ENCODE results near the gene LRRC8C. TPM values are rescaled to one million over a fixed set of nuclear protein-coding genes. Genes with fewer than 3 reads are reported as not detected.

LRRC8C gene
- total and polyA plus RNA-seq, 2 donors (not counting 1 experiment from before 2014, with no cell fraction given): 3.9 to 6.8 TPM

- H2AFZ ChIP-seq (ENCODE audit: insufficient read depth, low read depth, low read length, poor library complexity, severe bottlenecking): no peak overlapping the region
- no peak for DNase-seq
- H3K4me2 ChIP-seq (replicated peaks; ENCODE audit: low read depth, low read length, poor library complexity, severe bottlenecking): no peak overlapping the region
- no peak overlapping the region for H3K27ac ChIP-seq (ENCODE audit: low read length in 2 of 2)
- no peaks in the 10 kb centered on the region for H4K20me1 ChIP-seq (ENCODE audit: control insufficient read depth, insufficient read depth, low read length, poor library complexity, severe bottlenecking)
- H3K9ac ChIP-seq (ENCODE audit: low read length): no peak overlapping the region
- ChIA-PET CTCF (interaction anchor here (2.0 kb wide), 1 partner anchor 40 kb away, joined by 6 read pairs; no protein-coding TSS in a partner anchor), POLR2A (no interaction called here)
- H3K79me2 ChIP-seq (ENCODE audit: control insufficient read depth, insufficient read depth, low read length): no peaks in the 10 kb centered on the region
- no peaks in the 10 kb centered on the region for H3K9me3 ChIP-seq (ENCODE audit: control extremely low read depth in 1 of 3, control insufficient read depth in 2 of 3, insufficient read depth in 1 of 3, low read length in 2 of 3)
- ATAC-seq (ENCODE audit: low read depth): no peak
- no peak overlapping the region for H3K4me3 Mint-ChIP-seq
- intact Hi-C loops (cut with micrococcal nuclease): no loop called here
- H3K27ac Mint-ChIP-seq: no peak overlapping the region
- H3K4me1 Mint-ChIP-seq: peaks cover 68% of the 10 kb centered on the region
- 100% methylated on average over 1 of the region's 2 CpGs for WGBS (ENCODE audit: insufficient coverage)
- H3K4me1 ChIP-seq (ENCODE audit: control insufficient read depth in 2 of 2, insufficient read depth in 2 of 2, low read length in 2 of 2): peaks cover 47 to 59% of the 10 kb centered on the region in 2 donors
- no peaks in the 10 kb centered on the region for H3K27me3 ChIP-seq (replicated peaks in 1 of 4; ENCODE audit: control extremely low read depth in 1 of 4, control insufficient read depth in 3 of 4, insufficient read depth in 4 of 4, low read length in 3 of 4)
- H3K9me3 Mint-ChIP-seq (ENCODE audit: insufficient read depth): no peaks in the 10 kb centered on the region
- TF ChIP-seq CTCF (IDR thresholded peaks at IDR 0.05) (no peak), EZH2 (IDR thresholded peaks at IDR 0.05; ENCODE audit: borderline replicate concordance, insufficient read depth, low read depth, low read length, poor library complexity, severe bottlenecking) (no peak)
- H3K27me3 Mint-ChIP-seq: no peaks in the 10 kb centered on the region
- H3K4me3 ChIP-seq (ENCODE audit: control extremely low read depth in 1 of 5, extremely low read depth in 1 of 5, insufficient read depth in 1 of 5, low read depth in 2 of 5, low read length in 4 of 5): no peak overlapping the region
- no peaks in the 10 kb centered on the region for H3K36me3 ChIP-seq (replicated peaks in 1 of 2; ENCODE audit: control extremely low read depth in 1 of 2, control insufficient read depth in 1 of 2, extremely low read depth in 1 of 2, insufficient read depth in 2 of 2, low read length in 1 of 2)
Measured at GRCh38 chr1:89723144-89723543, 90.2 kb downstream of the LRRC8C start.

DNA sequence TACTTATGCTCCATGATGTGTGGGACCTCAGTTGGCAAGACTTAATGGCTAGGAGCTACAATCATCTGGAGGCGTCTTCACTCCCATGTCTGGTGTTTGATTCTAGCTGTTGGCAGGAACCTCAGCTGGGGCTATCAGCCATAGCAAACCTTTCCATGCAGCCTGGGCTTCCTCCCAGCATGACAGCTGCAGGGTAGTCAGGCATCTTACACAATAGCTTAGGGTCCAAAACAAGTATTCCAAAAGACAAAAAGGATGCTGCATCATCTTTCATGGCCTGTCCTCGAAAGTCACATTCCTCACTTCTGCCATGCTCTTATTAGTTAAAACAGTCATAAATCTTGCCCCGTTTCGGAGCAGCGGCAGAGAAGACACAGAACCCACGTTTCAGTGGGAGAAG is 90.9 kb downstream of the LRRC8C start:
- H3K4me3 ChIP-seq (ENCODE audit: control extremely low read depth in 1 of 5, extremely low read depth in 1 of 5, insufficient read depth in 1 of 5, low read depth in 2 of 5, low read length in 4 of 5): no peak overlapping the region
- no peaks in the 10 kb centered on the region for H3K9me3 ChIP-seq (ENCODE audit: control extremely low read depth in 1 of 3, control insufficient read depth in 2 of 3, insufficient read depth in 1 of 3, low read length in 2 of 3)
- intact Hi-C loops (cut with micrococcal nuclease): no loop called here
- H3K27ac ChIP-seq (ENCODE audit: low read length in 2 of 2): peak overlapping the region in 1 of 2 donors; percentile 46
- ChIA-PET POLR2A (interaction anchor here (0.9 kb wide), 1 partner anchor 25 kb away, joined by 3 read pairs; no protein-coding TSS in a partner anchor), CTCF (interaction anchor here (0.8 to 2.0 kb wide), 2 partner anchors 39 to 99 kb away, joined by 3 to 6 read pairs; no protein-coding TSS in a partner anchor)
- 100% methylated on average over 1 of the region's 6 CpGs for WGBS (ENCODE audit: insufficient coverage)
- ATAC-seq (ENCODE audit: low read depth) (no peak), DNase-seq (no peak)
- no peaks in the 10 kb centered on the region for H3K79me2 ChIP-seq (ENCODE audit: control insufficient read depth, insufficient read depth, low read length)
- peak overlapping the region; percentile 57 for H3K4me2 ChIP-seq (replicated peaks; ENCODE audit: low read depth, low read length, poor library complexity, severe bottlenecking)
- TF ChIP-seq CTCF (IDR thresholded peaks at IDR 0.05): no peak
- TF ChIP-seq EZH2 (IDR thresholded peaks at IDR 0.05; ENCODE audit: borderline replicate concordance, insufficient read depth, low read depth, low read length, poor library complexity, severe bottlenecking): no peak
- Mint-ChIP-seq H3K9me3 (ENCODE audit: insufficient read depth) (no peaks in the 10 kb centered on the region), H3K27me3 (no peaks in the 10 kb centered on the region), H3K4me1 (peaks cover 67% of the 10 kb centered on the region), H3K4me3 (peak overlapping the region; percentile 56), H3K27ac (no peak overlapping the region)
- peaks cover 45 to 59% of the 10 kb centered on the region in 2 donors for H3K4me1 ChIP-seq (ENCODE audit: control insufficient read depth in 2 of 2, insufficient read depth in 2 of 2, low read length in 2 of 2)
- no peaks in the 10 kb centered on the region for H4K20me1 ChIP-seq (ENCODE audit: control insufficient read depth, insufficient read depth, low read length, poor library complexity, severe bottlenecking)
- H2AFZ ChIP-seq (ENCODE audit: insufficient read depth, low read depth, low read length, poor library complexity, severe bottlenecking): no peak overlapping the region
- no peaks in the 10 kb centered on the region for H3K27me3 ChIP-seq (replicated peaks in 1 of 4; ENCODE audit: control extremely low read depth in 1 of 4, control insufficient read depth in 3 of 4, insufficient read depth in 4 of 4, low read length in 3 of 4)
- no peak overlapping the region for H3K9ac ChIP-seq (ENCODE audit: low read length)
- no peaks in the 10 kb centered on the region for H3K36me3 ChIP-seq (replicated peaks in 1 of 2; ENCODE audit: control extremely low read depth in 1 of 2, control insufficient read depth in 1 of 2, extremely low read depth in 1 of 2, insufficient read depth in 2 of 2, low read length in 1 of 2)
